ENCODE results near the gene PRSS48. TPM values are rescaled to one million over a fixed set of nuclear protein-coding genes. Genes with fewer than 3 reads are reported as not detected.
"Not testable (repeated sequence)": the region's sequence is repeated elsewhere in the genome, so short reads cannot be mapped to it uniquely, and the experiment has no call there.

The PRSS48 gene
- polyA plus RNA-seq, 1 donor from 2014 or later, result not detected

DNA sequence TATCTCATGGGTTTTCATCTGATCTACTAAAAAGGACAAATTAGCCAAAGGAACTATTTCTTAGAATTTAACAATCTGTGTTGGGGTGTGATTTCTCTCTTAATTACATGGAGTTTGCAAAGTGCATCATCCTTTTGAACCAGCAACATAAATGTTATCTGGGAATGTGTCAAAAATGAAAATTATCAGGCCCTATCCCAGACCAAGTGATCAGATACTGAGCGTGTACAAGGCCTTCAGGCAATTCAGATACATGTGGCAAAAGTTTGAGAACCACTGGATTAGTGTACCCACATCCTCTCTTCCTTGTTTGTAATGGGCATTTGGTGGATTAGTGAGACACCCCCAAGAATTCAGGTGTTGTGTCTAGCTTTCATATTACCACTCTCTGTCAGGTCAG lies 44.6 kb downstream of the PRSS48 start:
- TF ChIP-seq, protein P1, sequence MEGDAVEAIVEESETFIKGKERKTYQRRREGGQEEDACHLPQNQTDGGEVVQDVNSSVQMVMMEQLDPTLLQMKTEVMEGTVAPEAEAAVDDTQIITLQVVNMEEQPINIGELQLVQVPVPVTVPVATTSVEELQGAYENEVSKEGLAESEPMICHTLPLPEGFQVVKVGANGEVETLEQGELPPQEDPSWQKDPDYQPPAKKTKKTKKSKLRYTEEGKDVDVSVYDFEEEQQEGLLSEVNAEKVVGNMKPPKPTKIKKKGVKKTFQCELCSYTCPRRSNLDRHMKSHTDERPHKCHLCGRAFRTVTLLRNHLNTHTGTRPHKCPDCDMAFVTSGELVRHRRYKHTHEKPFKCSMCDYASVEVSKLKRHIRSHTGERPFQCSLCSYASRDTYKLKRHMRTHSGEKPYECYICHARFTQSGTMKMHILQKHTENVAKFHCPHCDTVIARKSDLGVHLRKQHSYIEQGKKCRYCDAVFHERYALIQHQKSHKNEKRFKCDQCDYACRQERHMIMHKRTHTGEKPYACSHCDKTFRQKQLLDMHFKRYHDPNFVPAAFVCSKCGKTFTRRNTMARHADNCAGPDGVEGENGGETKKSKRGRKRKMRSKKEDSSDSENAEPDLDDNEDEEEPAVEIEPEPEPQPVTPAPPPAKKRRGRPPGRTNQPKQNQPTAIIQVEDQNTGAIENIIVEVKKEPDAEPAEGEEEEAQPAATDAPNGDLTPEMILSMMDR (IDR thresholded peaks at IDR 0.05; ENCODE audit: poor library complexity, severe bottlenecking), result no peak
- TF ChIP-seq SMC3 (conservative IDR thresholded peaks at IDR 0.05; ENCODE audit: poor library complexity) (no peak), MXI1 (conservative IDR thresholded peaks at IDR 0.05; ENCODE audit: poor library complexity, severe bottlenecking) (no peak), EZH2 (IDR thresholded peaks at IDR 0.05; ENCODE audit: borderline replicate concordance, insufficient read depth, low read length, poor library complexity, severe bottlenecking) (no peak), EP300 (conservative IDR thresholded peaks at IDR 0.05; ENCODE audit: poor library complexity, severe bottlenecking) (no peak), TAF1 (IDR thresholded peaks at IDR 0.05; ENCODE audit: low read depth) (no peak)
- no peaks in the 10 kb centered on the region for H3K9me3 ChIP-seq (ENCODE audit: low read length)
- H3K27me3 ChIP-seq (ENCODE audit: insufficient read depth, low read depth, low read length), result peaks cover 39% of the 10 kb centered on the region
- no peak overlapping the region for H3K9ac ChIP-seq (ENCODE audit: low read length)
- H3K4me2 ChIP-seq (ENCODE audit: low read length), result no peak overlapping the region
- no peak overlapping the region for H3K27ac ChIP-seq (ENCODE audit: low read length)
- no peak overlapping the region for H2AFZ ChIP-seq (ENCODE audit: low read depth, low read length)
- H3K9me2 ChIP-seq (ENCODE audit: insufficient read depth, low read length), result no peaks in the 10 kb centered on the region
- no peak overlapping the region for H3K4me3 ChIP-seq (ENCODE audit: low read length)
- H3K79me2 ChIP-seq (replicated peaks; ENCODE audit: insufficient read depth, low read length), result no peaks in the 10 kb centered on the region
- no peaks in the 10 kb centered on the region for H4K20me1 ChIP-seq (ENCODE audit: insufficient read depth)
- H3K36me3 ChIP-seq (ENCODE audit: insufficient read depth, low read length), result no peaks in the 10 kb centered on the region
- H3F3A ChIP-seq (ENCODE audit: insufficient read depth, low read length, poor library complexity, severe bottlenecking), result no peaks in the 10 kb centered on the region

GRCh38 chr4:151322161-151322560 lies 45.2 kb downstream of the PRSS48 start:
- not testable (repeated sequence) for H3K27ac ChIP-seq (ENCODE audit: low read length); H3K4me2 ChIP-seq (ENCODE audit: low read length); H3K79me2 ChIP-seq (replicated peaks; ENCODE audit: insufficient read depth, low read length)

GRCh38 chr4:151322570-151322969 lies 45.6 kb downstream of the PRSS48 start:
- H3K9ac ChIP-seq (ENCODE audit: low read length), result no peak overlapping the region
- peaks cover 39% of the 10 kb centered on the region for H3K27me3 ChIP-seq (ENCODE audit: insufficient read depth, low read depth, low read length)
- no peak overlapping the region for H2AFZ ChIP-seq (ENCODE audit: low read depth, low read length)
- no peaks in the 10 kb centered on the region for H3F3A ChIP-seq (ENCODE audit: insufficient read depth, low read length, poor library complexity, severe bottlenecking)
- H3K27ac ChIP-seq (ENCODE audit: low read length), result no peak overlapping the region
- H3K4me2 ChIP-seq (ENCODE audit: low read length), result no peak overlapping the region
- TF ChIP-seq SMC3 (conservative IDR thresholded peaks at IDR 0.05; ENCODE audit: poor library complexity) (no peak), POLR2AphosphoS5 (IDR thresholded peaks at IDR 0.05) (no peak), EP300 (conservative IDR thresholded peaks at IDR 0.05; ENCODE audit: poor library complexity, severe bottlenecking) (no peak), RAD21 (conservative IDR thresholded peaks at IDR 0.05) (no peak), MXI1 (conservative IDR thresholded peaks at IDR 0.05; ENCODE audit: poor library complexity, severe bottlenecking) (no peak), TAF1 (IDR thresholded peaks at IDR 0.05; ENCODE audit: low read depth) (no peak), EZH2 (IDR thresholded peaks at IDR 0.05; ENCODE audit: borderline replicate concordance, insufficient read depth, low read length, poor library complexity, severe bottlenecking) (no peak)
- TF ChIP-seq, protein P1 (IDR thresholded peaks at IDR 0.05; ENCODE audit: poor library complexity, severe bottlenecking), result no peak
- TF ChIP-seq, protein P2, sequence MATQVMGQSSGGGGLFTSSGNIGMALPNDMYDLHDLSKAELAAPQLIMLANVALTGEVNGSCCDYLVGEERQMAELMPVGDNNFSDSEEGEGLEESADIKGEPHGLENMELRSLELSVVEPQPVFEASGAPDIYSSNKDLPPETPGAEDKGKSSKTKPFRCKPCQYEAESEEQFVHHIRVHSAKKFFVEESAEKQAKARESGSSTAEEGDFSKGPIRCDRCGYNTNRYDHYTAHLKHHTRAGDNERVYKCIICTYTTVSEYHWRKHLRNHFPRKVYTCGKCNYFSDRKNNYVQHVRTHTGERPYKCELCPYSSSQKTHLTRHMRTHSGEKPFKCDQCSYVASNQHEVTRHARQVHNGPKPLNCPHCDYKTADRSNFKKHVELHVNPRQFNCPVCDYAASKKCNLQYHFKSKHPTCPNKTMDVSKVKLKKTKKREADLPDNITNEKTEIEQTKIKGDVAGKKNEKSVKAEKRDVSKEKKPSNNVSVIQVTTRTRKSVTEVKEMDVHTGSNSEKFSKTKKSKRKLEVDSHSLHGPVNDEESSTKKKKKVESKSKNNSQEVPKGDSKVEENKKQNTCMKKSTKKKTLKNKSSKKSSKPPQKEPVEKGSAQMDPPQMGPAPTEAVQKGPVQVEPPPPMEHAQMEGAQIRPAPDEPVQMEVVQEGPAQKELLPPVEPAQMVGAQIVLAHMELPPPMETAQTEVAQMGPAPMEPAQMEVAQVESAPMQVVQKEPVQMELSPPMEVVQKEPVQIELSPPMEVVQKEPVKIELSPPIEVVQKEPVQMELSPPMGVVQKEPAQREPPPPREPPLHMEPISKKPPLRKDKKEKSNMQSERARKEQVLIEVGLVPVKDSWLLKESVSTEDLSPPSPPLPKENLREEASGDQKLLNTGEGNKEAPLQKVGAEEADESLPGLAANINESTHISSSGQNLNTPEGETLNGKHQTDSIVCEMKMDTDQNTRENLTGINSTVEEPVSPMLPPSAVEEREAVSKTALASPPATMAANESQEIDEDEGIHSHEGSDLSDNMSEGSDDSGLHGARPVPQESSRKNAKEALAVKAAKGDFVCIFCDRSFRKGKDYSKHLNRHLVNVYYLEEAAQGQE (IDR thresholded peaks at IDR 0.05; ENCODE audit: borderline replicate concordance), result no peak
- H3K4me3 ChIP-seq (ENCODE audit: low read length), result no peak overlapping the region
- H3K79me2 ChIP-seq (replicated peaks; ENCODE audit: insufficient read depth, low read length), result no peaks in the 10 kb centered on the region
- H4K20me1 ChIP-seq (ENCODE audit: insufficient read depth), result no peaks in the 10 kb centered on the region
- no peaks in the 10 kb centered on the region for H3K9me3 ChIP-seq (ENCODE audit: low read length)
- H3K9me2 ChIP-seq (ENCODE audit: insufficient read depth, low read length), result no peaks in the 10 kb centered on the region
- no peaks in the 10 kb centered on the region for H3K36me3 ChIP-seq (ENCODE audit: insufficient read depth, low read length)

More at GRCh38 chr4:151322161-151322560, 45.2 kb downstream of the PRSS48 start:
- H3K36me3 ChIP-seq (ENCODE audit: insufficient read depth, low read length); H3K9me3 ChIP-seq (ENCODE audit: low read length); H3K9ac ChIP-seq (ENCODE audit: low read length); H3K4me3 ChIP-seq (ENCODE audit: low read length); H4K20me1 ChIP-seq (ENCODE audit: insufficient read depth); H3K9me2 ChIP-seq (ENCODE audit: insufficient read depth, low read length); H3F3A ChIP-seq (ENCODE audit: insufficient read depth, low read length, poor library complexity, severe bottlenecking); H2AFZ ChIP-seq (ENCODE audit: low read depth, low read length): not testable (repeated sequence)
- peaks cover 39% of the 10 kb centered on the region for H3K27me3 ChIP-seq (ENCODE audit: insufficient read depth, low read depth, low read length)

All from neural cell (in vitro differentiated cells).